WTC11 (cell line): ENCODE results near the gene FAH. TPM values are rescaled to one million over a fixed set of nuclear protein-coding genes. Genes with fewer than 3 reads are reported as not detected.

ENCODE experiments used
- ATAC-seq: fragments of 200-7000 bp; cut with Tn5 transposase; 2 replicates; pipeline ENCODE4 v1.10.0; 2021; ENCODE audit warnings: mild to moderate bottlenecking, moderate library complexity
- CTCF ChIA-PET: fragments of 300-600 bp; sonication (Branson Sonifier 250); formaldehyde crosslinking; loops from one replicate; lab custom pipeline; 2021; ENCODE audit warnings: antibody characterized with exemption; lab: Charles Lee
- POLR2A ChIA-PET: fragments of 350-600 bp; sonication (Branson Sonifier 250); formaldehyde crosslinking; loops from one replicate; lab custom pipeline; 2021; ENCODE audit warnings: antibody characterized with exemption; lab: Charles Lee
- DNase-seq: peaks from one replicate; pipeline ENCODE4 v3.0.0; 2021; ENCODE audit warnings: low spot score
- H3K27ac Mint-ChIP-seq: 2 replicates; pipeline ENCODE4 v1.8.0; 2021; ENCODE audit warnings: mixed read lengths
- H3K27me3 Mint-ChIP-seq: 2 replicates; pipeline ENCODE4 v1.8.0; 2021; ENCODE audit warnings: low read depth, mild to moderate bottlenecking, moderate library complexity, mixed read lengths
- H3K36me3 Mint-ChIP-seq: 2 replicates; pipeline ENCODE4 v1.8.0; 2021; ENCODE audit warnings: mixed read lengths
- H3K4me1 Mint-ChIP-seq: 2 replicates; pipeline ENCODE4 v1.8.0; 2022; ENCODE audit warnings: mixed read lengths
- H3K4me3 Mint-ChIP-seq: 2 replicates; pipeline ENCODE4 v1.8.0; 2021; ENCODE audit warnings: mild to moderate bottlenecking, moderate library complexity, mixed read lengths
- H3K9me3 Mint-ChIP-seq: 2 replicates; pipeline ENCODE4 v1.8.0; 2021; ENCODE audit warnings: mixed read lengths
- ARID4B ChIP-seq: sonication (generic); formaldehyde crosslinking; IDR thresholded peaks from 2 replicates; pipeline ENCODE4 v1.8.0; 2023; ENCODE audit warnings: missing genetic modification reagents, mild to moderate bottlenecking, borderline replicate concordance
- ATF3 ChIP-seq: sonication (generic); formaldehyde crosslinking; conservative IDR thresholded peaks from 2 replicates; pipeline ENCODE4 v1.8.1; 2022; ENCODE audit warnings: mild to moderate bottlenecking, missing genetic modification reagents
- E2F5 ChIP-seq: sonication (generic); formaldehyde crosslinking; IDR thresholded peaks from 2 replicates; pipeline ENCODE4 v1.8.1; 2022; ENCODE audit warnings: mild to moderate bottlenecking, moderate library complexity, missing genetic modification reagents
- IRF2 ChIP-seq: sonication (generic); formaldehyde crosslinking; IDR thresholded peaks from 2 replicates; pipeline ENCODE4 v1.8.0; 2022; ENCODE audit warnings: low read depth, missing genetic modification reagents, borderline replicate concordance
- KAT7 ChIP-seq: sonication (generic); formaldehyde crosslinking; IDR thresholded peaks from 2 replicates; pipeline ENCODE4 v1.8.1; 2023; ENCODE audit warnings: missing genetic modification reagents, mild to moderate bottlenecking, borderline replicate concordance
- NFE2L1 ChIP-seq: sonication (generic); formaldehyde crosslinking; IDR thresholded peaks from 2 replicates; pipeline ENCODE4 v1.8.1; 2023; ENCODE audit warnings: missing genetic modification reagents
- NFYB ChIP-seq: sonication (generic); formaldehyde crosslinking; conservative IDR thresholded peaks from 2 replicates; pipeline ENCODE4 v1.8.0; 2022; ENCODE audit warnings: low read depth, missing genetic modification reagents
- NR2C2 ChIP-seq: sonication (generic); formaldehyde crosslinking; IDR thresholded peaks from 2 replicates; pipeline ENCODE4 v1.8.0; 2022; ENCODE audit warnings: mild to moderate bottlenecking, missing genetic modification reagents
- NR3C1 ChIP-seq: sonication (generic); formaldehyde crosslinking; conservative IDR thresholded peaks from 2 replicates; pipeline ENCODE4 v1.8.1; 2023; ENCODE audit warnings: low read depth, mild to moderate bottlenecking, missing genetic modification reagents
- OVOL2 ChIP-seq: fragments of 250-450 bp; sonication (Bioruptor Pico); IDR thresholded peaks from 2 replicates; pipeline ENCODE4 v1.9.0; 2021; ENCODE audit warnings: mild to moderate bottlenecking, borderline replicate concordance
- PRRX2 ChIP-seq: fragments of 250-450 bp; sonication (Bioruptor Pico); IDR thresholded peaks from 2 replicates; pipeline ENCODE4 v1.8.0; 2021; ENCODE audit warnings: mild to moderate bottlenecking
- SP1 ChIP-seq: sonication (generic); formaldehyde crosslinking; conservative IDR thresholded peaks from 2 replicates; pipeline ENCODE4 v1.8.1; 2022; ENCODE audit warnings: missing genetic modification reagents
- USF1 ChIP-seq: sonication (generic); formaldehyde crosslinking; IDR thresholded peaks from 2 replicates; pipeline ENCODE4 v1.8.0; 2022; ENCODE audit warnings: mild to moderate bottlenecking, missing genetic modification reagents
- ZBTB43 ChIP-seq: sonication (generic); formaldehyde crosslinking; IDR thresholded peaks from 2 replicates; pipeline ENCODE4 v1.8.1; 2023; ENCODE audit warnings: mild to moderate bottlenecking, missing genetic modification reagents
- ZNF232 ChIP-seq: sonication (generic); formaldehyde crosslinking; IDR thresholded peaks from 2 replicates; pipeline ENCODE4 v1.8.0; 2022; ENCODE audit warnings: mild to moderate bottlenecking, missing genetic modification reagents
- ZNF317 ChIP-seq: sonication (generic); formaldehyde crosslinking; IDR thresholded peaks from 2 replicates; pipeline ENCODE4 v1.8.1; 2023; ENCODE audit warnings: low read depth, mild to moderate bottlenecking, moderate library complexity, missing genetic modification reagents, borderline replicate concordance
- ZNF416 ChIP-seq: fragments of 250-450 bp; sonication (Bioruptor Pico); IDR thresholded peaks from 2 replicates; pipeline ENCODE4 v1.9.0; 2021; ENCODE audit warnings: mild to moderate bottlenecking, inconsistent platforms
- total RNA-seq: library from RNA; stranded (reverse); gene quantifications from 3 replicates; pipeline ENCODE4 v1.2.3, GENCODE V29; 2021
- TF ChIP-seq, protein P1 (sequence below): sonication (generic); formaldehyde crosslinking; IDR thresholded peaks from 2 replicates; pipeline ENCODE4 v1.8.1; 2022; ENCODE audit warnings: low read depth, mild to moderate bottlenecking, moderate library complexity, missing genetic modification reagents, borderline replicate concordance
- TF ChIP-seq, protein P2 (sequence below): sonication (generic); formaldehyde crosslinking; IDR thresholded peaks from 2 replicates; pipeline ENCODE4 v1.8.1; 2023; ENCODE audit warnings: mild to moderate bottlenecking, missing genetic modification reagents
- TF ChIP-seq, protein P3 (sequence below): sonication (generic); formaldehyde crosslinking; IDR thresholded peaks from 2 replicates; pipeline ENCODE4 v1.8.0; 2023; ENCODE audit warnings: mild to moderate bottlenecking, missing genetic modification reagents

FAH gene
- total RNA-seq, 1 experiment from 2014 or later = 22.8 TPM

DNA sequence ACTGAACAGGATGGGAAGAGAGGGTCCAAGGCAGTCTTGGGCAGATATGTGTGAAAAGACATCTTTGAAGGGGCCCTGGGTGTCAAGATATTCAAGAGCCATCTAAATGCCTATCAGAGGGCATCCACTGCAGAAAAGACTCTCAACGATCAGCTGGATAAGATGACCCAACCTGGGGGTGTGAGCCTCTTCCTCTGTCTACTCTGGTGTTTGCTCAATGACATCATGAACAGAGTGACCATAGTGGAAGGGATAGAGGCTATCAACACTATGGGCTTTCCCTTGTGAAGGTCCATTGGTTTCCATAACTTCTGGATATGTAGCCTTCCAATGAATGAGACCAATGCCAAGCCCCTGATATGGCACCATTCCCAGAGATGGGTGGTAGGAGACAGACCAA is 42.1 kb downstream of the FAH start (continued):
- TF ChIP-seq USF1 (CRISPR knock-in tag) (no peak), ZNF317 (CRISPR knock-in tag) (no peak), ZNF416 (no peak), ZNF232 (CRISPR knock-in tag) (no peak), ATF3 (CRISPR knock-in tag) (no peak), PRRX2 (CRISPR knock-in tag) (no peak)
- TF ChIP-seq, all 79 proteins: peak for 0

DNA sequence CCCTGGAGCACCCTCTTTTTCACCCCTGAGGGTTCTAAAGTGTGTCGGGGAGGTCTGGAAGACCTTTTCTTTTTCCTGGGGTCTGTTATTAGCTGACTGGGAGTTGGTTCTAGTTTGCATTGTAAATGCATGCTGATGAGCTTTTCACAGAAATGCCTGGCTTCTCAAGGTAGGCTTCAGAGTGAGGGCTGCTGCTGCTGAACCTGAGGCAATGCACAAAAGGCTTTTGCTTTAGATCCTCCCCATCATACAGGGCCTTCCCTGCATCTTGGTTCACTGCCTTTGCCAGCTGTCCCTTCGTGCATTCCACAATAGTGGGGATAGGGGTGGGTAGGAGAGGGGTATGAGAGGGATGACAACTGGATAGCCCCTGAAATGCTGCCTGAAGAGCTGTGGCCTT is 46.6 kb downstream of the FAH start:
- no peak overlapping the region for H3K4me3 Mint-ChIP-seq
- H3K36me3 Mint-ChIP-seq = no peaks in the 10 kb centered on the region
- DNase-seq = no peak
- peak overlapping the region; percentile 37 for H3K27ac Mint-ChIP-seq
- H3K27me3 Mint-ChIP-seq = no peaks in the 10 kb centered on the region; the same call in none of the 2 replicates
- H3K9me3 Mint-ChIP-seq = 0 out of 2 replicates have a peak, but pooled peaks cover 4% of the 10 kb centered on the region
- ChIA-PET CTCF (interaction anchor here (0.6 to 1.4 kb wide), 8 partner anchors 15 to 346 kb away, joined by 3 to 8 read pairs (median 4); no protein-coding TSS in a partner anchor), POLR2A (no interaction called here)
- ATAC-seq = peak; percentile 82
- H3K4me1 Mint-ChIP-seq = peaks cover 21% of the 10 kb centered on the region
- TF ChIP-seq NFYB (CRISPR knock-in tag) = no peak
- no peak for TF ChIP-seq IRF2 (CRISPR knock-in tag)
- TF ChIP-seq, protein P1, sequence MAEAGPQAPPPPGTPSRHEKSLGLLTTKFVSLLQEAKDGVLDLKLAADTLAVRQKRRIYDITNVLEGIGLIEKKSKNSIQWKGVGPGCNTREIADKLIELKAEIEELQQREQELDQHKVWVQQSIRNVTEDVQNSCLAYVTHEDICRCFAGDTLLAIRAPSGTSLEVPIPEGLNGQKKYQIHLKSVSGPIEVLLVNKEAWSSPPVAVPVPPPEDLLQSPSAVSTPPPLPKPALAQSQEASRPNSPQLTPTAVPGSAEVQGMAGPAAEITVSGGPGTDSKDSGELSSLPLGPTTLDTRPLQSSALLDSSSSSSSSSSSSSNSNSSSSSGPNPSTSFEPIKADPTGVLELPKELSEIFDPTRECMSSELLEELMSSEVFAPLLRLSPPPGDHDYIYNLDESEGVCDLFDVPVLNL = no peak
- TF ChIP-seq E2F5 = no peak
- no peak for TF ChIP-seq KAT7 (CRISPR knock-in tag)
- no peak for TF ChIP-seq NR3C1 (CRISPR knock-in tag)
- no peak for TF ChIP-seq SP1 (CRISPR knock-in tag)
- TF ChIP-seq, protein P2, sequence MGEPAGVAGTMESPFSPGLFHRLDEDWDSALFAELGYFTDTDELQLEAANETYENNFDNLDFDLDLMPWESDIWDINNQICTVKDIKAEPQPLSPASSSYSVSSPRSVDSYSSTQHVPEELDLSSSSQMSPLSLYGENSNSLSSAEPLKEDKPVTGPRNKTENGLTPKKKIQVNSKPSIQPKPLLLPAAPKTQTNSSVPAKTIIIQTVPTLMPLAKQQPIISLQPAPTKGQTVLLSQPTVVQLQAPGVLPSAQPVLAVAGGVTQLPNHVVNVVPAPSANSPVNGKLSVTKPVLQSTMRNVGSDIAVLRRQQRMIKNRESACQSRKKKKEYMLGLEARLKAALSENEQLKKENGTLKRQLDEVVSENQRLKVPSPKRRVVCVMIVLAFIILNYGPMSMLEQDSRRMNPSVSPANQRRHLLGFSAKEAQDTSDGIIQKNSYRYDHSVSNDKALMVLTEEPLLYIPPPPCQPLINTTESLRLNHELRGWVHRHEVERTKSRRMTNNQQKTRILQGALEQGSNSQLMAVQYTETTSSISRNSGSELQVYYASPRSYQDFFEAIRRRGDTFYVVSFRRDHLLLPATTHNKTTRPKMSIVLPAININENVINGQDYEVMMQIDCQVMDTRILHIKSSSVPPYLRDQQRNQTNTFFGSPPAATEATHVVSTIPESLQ = no peak
- TF ChIP-seq ZBTB43 = no peak
- TF ChIP-seq PRRX2 (CRISPR knock-in tag) = no peak
- TF ChIP-seq OVOL2 (CRISPR knock-in tag) = no peak
- TF ChIP-seq, protein P3, sequence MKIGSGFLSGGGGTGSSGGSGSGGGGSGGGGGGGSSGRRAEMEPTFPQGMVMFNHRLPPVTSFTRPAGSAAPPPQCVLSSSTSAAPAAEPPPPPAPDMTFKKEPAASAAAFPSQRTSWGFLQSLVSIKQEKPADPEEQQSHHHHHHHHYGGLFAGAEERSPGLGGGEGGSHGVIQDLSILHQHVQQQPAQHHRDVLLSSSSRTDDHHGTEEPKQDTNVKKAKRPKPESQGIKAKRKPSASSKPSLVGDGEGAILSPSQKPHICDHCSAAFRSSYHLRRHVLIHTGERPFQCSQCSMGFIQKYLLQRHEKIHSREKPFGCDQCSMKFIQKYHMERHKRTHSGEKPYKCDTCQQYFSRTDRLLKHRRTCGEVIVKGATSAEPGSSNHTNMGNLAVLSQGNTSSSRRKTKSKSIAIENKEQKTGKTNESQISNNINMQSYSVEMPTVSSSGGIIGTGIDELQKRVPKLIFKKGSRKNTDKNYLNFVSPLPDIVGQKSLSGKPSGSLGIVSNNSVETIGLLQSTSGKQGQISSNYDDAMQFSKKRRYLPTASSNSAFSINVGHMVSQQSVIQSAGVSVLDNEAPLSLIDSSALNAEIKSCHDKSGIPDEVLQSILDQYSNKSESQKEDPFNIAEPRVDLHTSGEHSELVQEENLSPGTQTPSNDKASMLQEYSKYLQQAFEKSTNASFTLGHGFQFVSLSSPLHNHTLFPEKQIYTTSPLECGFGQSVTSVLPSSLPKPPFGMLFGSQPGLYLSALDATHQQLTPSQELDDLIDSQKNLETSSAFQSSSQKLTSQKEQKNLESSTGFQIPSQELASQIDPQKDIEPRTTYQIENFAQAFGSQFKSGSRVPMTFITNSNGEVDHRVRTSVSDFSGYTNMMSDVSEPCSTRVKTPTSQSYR = no peak
- TF ChIP-seq USF1 (CRISPR knock-in tag) = no peak
- no peak for TF ChIP-seq ARID4B (CRISPR knock-in tag)
- TF ChIP-seq NR2C2 (CRISPR knock-in tag) = no peak
- TF ChIP-seq NFE2L1 (CRISPR knock-in tag) = no peak
